ENCODE data around the gene OXNAD1. TPM values are rescaled to one million over a fixed set of nuclear protein-coding genes. Genes with fewer than 3 reads are reported as not detected.

OXNAD1 gene
- total and polyA plus RNA-seq, 2 of the 13 experiments (the other 11 are each of a cell fraction or from before 2014, with no cell fraction given), result 9.9 to 18.8 TPM

- TF ChIP-seq IRF2 (CRISPR knock-in tag; IDR thresholded peaks at IDR 0.05) (peak; percentile 81), GMEB2 (CRISPR knock-in tag; IDR thresholded peaks at IDR 0.05; ENCODE audit: low read depth) (no peak), ZNF776 (CRISPR knock-in tag; IDR thresholded peaks at IDR 0.05) (no peak), LBX2 (CRISPR knock-in tag; IDR thresholded peaks at IDR 0.05; ENCODE audit: borderline replicate concordance) (no peak), RERE (CRISPR knock-in tag; IDR thresholded peaks at IDR 0.05; ENCODE audit: low read depth) (peak; percentile 76), RAD51 (IDR thresholded peaks at IDR 0.05; ENCODE audit: borderline replicate concordance) (no peak), ZNF44 (CRISPR knock-in tag; IDR thresholded peaks at IDR 0.05) (no peak), ZHX2 (IDR thresholded peaks at IDR 0.05; ENCODE audit: low read depth) (no peak), ZHX2 (CRISPR knock-in tag; IDR thresholded peaks at IDR 0.05; ENCODE audit: borderline replicate concordance) (no peak), FLYWCH1 (CRISPR knock-in tag; IDR thresholded peaks at IDR 0.05) (no peak), KLF9 (CRISPR knock-in tag; IDR thresholded peaks at IDR 0.05; ENCODE audit: low read depth) (no peak), RARG (CRISPR knock-in tag; IDR thresholded peaks at IDR 0.05; ENCODE audit: low read depth) (no peak), ZNF674 (CRISPR knock-in tag; IDR thresholded peaks at IDR 0.05; ENCODE audit: low read depth) (no peak), ZNF709 (CRISPR knock-in tag; IDR thresholded peaks at IDR 0.05) (no peak), ZNF30 (CRISPR knock-in tag; IDR thresholded peaks at IDR 0.05) (no peak), HDAC2 (CRISPR knock-in tag; IDR thresholded peaks at IDR 0.05) (peak; percentile 91), ZNF460 (CRISPR knock-in tag; IDR thresholded peaks at IDR 0.05; ENCODE audit: borderline replicate concordance) (no peak), NR2F6 (IDR thresholded peaks at IDR 0.05) (peak; percentile 57; the same call in 1 of the 2 replicates), NR2F6 (CRISPR knock-in tag; IDR thresholded peaks at IDR 0.05) (peak; percentile 67)
These were observed 68.0 kb downstream of the OXNAD1 start (continued) for GRCh38 chr3:16332904-16333426.

All from HepG2 (cell line).